Measurements from ENCODE around the gene EFNA2. TPM values are rescaled to one million over a fixed set of nuclear protein-coding genes. Genes with fewer than 3 reads are reported as not detected.

Gene EFNA2
- total RNA-seq, 4 donors from 2014 or later = not detected

- peak; percentile 39 for ATAC-seq (ENCODE audit: low FRiP score)
- peak in 2 of 3 donors; percentile 88 to 91 for TF ChIP-seq CTCF (IDR thresholded peaks at IDR 0.05)
- DNase-seq (ENCODE audit: low spot score) = peak; percentile 78
Observed at GRCh38 chr19:1239796-1240737, 45.6 kb upstream of the EFNA2 start.

- no peak for DNase-seq (ENCODE audit: low spot score)
- no peak for ATAC-seq (ENCODE audit: low FRiP score)
- no peak for TF ChIP-seq CTCF (IDR thresholded peaks at IDR 0.05)
Observed at GRCh38 chr19:1240925-1241324, 44.7 kb upstream of the EFNA2 start.

GRCh38 chr19:1241417-1242095, 44.1 kb upstream of the EFNA2 start, which contains the start of gene ATP5F1D:
Gene ATP5F1D, plus strand, starts transcription at chr19:1241751. Its CDS starts 100 bp downstream, at chr19:1241851.
- no peak for TF ChIP-seq CTCF (IDR thresholded peaks at IDR 0.05)
- DNase-seq (ENCODE audit: low spot score) = no peak
- peak; percentile 33 for ATAC-seq (ENCODE audit: low FRiP score)

GRCh38 chr19:1243768-1244692, 41.6 kb upstream of the EFNA2 start:
- DNase-seq (ENCODE audit: low spot score) = peak; percentile 70
- TF ChIP-seq CTCF (IDR thresholded peaks at IDR 0.05) = peak in 2 of 3 donors; percentile 38 to 87
- peak; percentile 19 for ATAC-seq (ENCODE audit: low FRiP score)

GRCh38 chr19:1244693-1245451, 40.8 kb upstream of the EFNA2 start:
- no peak for DNase-seq (ENCODE audit: low spot score)
- peak; percentile 1 for ATAC-seq (ENCODE audit: low FRiP score)
- no peak for TF ChIP-seq CTCF (IDR thresholded peaks at IDR 0.05)
